Stimulated activated CD4-positive, alpha-beta T cell treated with anti-CD3 and anti-CD28 coated beads, Interleukin-1b, Interleukin-23, amount 100 ng/mL, for 1 hour (primary cell): ENCODE measurements around the gene BEST1.
"Not testable (repeated sequence)": the region's sequence is repeated elsewhere in the genome, so short reads cannot be mapped to it uniquely, and the experiment has no call there.

Source experiments
- DNase-seq, 2 donors: peaks; one replicate each; pipeline ENCODE4 v3.0.0-alpha.2; 2020; ENCODE audit warnings: low read depth in 2 of 2

The BEST1 gene

DNA sequence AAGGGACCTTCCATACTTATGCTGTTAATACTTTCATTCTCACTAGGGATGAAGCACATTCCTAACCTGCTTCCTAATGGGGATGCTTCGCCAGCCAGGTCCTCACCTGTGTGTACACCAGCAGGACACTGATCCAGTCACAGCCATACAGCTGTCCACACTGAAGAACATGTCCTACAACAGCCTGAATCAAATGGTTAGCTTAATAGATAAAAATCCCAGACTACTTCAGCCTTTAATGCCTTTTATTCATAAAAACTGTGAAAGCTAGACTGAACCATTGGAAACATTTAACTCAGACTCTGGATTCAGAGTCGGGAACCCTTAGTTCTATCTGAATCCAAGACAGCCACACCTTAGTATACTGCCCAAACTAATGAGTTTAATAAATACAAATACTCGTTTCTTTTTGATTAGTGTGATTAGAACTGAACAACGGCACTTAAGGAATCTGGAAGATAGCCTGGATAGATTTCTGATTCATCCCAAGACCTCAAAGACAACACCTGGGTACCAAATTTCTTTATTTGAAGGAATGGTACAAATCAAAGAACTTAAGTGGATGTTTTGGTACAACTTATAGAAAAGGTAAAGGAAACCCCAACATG is 14.0 kb downstream of the BEST1 start:
- no peak for DNase-seq

DNA sequence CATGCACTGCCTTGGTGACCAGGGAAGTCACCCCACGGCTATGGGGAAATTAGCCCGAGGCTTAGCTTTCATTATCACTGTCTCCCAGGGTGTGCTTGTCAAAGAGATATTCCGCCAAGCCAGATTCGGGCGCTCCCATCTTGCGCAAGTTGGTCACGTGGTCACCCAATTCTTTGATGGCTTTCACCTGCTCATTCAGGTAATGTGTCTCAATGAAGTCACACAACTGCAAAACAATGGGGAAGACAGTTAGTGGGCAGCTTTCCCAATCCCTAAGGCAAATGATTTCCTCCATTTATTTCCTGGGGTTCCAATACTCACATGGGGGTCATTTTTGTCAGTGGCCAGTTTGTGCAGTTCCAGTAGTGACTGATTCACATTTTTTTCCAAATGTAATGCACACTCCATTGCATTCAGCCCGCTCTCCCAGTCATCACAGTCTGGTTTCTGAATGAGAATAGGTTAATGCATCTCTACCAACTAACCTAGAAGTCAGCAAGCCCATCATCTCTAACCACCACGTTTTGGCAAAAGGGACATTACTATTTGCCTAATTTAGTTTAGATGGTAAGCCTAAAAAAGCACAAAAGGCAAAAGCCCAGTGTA is 14.6 kb downstream of the BEST1 start:
- DNase-seq: not testable (repeated sequence)

DNA sequence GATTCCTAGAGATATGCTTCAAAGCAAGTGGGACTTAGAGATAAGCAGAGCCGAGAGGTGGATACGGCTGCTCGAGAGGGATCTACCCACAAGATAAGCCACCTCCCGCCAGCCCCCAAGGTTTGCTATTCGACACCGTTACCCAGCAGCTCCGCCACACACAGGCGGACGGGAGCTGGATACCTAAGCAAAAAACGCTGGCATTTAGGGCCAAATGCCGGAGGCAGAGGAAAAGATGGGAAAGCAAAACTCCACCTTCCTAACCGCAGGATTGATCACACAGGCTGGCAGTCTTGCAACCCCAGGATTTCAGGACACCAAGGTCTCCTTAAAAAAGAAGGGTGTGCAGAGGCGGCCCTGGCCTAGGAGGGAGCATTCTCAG is 16.6 kb downstream of the BEST1 start:
- DNase-seq: no peak

DNA sequence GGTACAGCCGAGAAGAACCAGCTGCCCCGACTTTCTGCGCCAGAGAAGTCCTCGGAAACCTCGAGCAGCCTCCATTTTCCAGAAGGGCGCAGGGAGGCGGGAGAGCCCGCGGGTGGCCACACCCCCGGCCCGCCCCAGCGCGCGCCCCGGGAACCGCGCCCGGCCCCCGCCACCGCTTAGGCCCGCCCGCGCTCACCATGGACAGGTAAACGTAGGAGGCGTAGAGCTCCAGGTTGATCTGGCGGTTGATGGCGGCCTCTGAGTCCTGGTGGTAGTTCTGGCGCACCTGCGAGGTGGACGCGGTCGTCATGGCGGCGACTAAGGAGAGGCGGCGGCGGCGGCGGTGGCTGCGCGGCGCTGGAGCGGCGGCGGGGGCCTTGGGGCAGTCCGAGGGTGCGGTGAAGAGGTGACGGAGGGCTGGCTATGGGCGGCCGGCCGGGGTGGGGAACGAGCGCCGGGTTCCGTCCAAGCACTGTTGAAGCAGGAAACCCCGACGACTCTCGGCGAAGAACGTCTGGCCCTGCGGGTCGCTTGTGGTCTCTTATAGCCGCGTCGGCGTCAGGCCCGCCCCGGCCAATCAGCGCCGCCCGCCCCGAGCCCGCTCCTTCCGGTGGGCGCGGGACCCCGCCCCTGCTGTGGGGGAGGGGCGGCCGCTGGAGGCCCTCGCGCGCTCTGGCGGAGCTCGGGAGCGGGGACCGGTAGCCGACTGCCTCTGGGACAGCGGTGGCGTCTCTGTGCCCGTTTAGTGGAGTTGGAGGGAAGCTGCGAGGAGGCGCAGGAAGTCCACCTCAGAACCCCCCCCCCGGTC is 17.2 kb downstream of the BEST1 start, which contains the start of gene FTH1:
Gene FTH1 (minus strand): TSS at position 519 of the 808 bp plus-strand sequence. CDS start 209 bp downstream, at position 310.
- DNase-seq: peak; percentile 68 to 85

DNA sequence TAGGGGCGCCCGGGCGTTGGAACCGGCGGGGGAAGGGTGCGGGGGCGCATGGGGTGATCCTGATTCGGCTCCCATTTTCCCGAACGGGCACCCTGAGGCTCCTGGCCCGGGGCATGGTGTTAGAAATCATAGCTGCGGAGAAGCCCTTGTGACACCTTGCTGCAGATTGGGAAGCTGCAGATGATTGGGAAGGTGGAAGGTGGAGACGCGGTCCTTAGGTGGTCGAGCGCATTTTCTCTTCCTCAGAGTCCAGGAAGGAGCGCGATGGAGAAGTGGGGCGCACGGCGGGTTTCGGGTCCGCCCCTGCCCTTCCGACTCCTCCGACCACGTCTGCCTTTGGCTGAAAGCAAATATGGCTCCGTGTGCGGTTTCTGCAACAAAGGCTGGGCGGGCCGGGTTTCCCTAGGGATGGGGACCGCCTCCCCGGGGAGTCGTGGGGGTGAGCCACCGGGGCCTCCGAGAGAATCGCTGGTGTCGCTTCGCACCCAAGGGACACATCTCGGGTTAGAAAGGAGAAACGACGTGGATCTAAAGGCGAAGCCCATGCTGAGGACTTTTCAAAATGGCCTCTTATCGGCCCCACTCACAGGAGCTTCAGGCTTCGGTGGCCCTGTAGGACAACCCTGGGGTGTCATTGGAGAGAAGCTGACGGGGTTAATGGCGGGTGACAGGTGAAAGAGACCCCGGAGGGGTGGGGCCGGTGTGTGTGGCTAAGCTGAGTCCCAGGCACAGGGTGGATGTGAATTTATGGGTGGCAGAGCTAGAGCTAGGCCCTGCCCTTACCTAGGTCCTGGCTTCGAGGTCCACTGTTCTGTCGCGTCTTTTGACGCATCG is 18.0 kb downstream of the BEST1 start:
- no peak for DNase-seq

DNA sequence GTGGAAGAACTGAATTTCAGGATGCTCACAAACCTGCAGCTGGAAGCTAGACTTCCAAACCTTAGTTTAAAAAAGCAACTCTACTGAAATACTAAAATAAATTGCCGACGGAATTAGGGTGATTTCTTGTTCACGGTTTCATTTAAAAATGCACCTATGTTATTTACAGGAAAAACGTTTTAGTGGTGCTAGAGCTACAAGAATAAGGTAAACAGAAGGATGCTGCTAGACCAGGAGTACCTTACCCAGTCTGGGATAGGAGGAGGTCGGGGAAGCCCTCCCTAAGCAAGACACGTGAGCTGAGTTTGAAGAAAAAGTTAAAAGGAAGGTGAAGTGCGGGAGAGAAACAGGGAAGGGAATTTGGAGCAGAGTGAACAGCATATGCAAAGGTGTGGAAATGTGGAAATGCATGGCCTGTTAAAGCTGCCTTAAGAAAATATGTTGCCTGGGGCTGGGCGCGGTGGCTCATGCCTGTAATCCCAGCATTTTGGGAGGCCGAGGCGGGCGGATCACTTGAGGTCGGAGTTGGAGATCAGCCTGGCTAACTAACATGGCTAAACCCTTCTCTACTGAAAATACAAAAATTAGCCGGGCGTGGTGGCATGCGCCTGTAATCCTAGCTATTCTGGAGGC is 18.7 kb downstream of the BEST1 start:
- no peak for DNase-seq

DNA sequence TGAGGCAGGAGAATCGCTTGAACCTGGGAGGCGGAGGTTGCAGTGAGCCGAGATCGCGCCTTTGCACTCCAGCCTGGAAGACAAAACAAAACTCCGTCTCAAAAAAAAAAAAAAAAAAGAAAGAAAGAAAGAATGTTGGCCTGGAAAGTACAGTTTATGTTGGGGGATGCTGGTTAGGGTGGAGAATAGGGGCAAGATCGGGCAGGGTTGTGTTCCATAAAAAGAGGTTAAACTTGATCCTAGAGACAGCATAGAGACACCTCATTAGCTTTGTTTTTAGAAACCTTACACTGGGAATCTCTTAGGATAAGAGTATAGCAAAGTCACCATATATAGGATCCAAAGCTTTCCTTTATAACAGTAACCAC is 19.2 kb downstream of the BEST1 start:
- DNase-seq: no peak

DNA sequence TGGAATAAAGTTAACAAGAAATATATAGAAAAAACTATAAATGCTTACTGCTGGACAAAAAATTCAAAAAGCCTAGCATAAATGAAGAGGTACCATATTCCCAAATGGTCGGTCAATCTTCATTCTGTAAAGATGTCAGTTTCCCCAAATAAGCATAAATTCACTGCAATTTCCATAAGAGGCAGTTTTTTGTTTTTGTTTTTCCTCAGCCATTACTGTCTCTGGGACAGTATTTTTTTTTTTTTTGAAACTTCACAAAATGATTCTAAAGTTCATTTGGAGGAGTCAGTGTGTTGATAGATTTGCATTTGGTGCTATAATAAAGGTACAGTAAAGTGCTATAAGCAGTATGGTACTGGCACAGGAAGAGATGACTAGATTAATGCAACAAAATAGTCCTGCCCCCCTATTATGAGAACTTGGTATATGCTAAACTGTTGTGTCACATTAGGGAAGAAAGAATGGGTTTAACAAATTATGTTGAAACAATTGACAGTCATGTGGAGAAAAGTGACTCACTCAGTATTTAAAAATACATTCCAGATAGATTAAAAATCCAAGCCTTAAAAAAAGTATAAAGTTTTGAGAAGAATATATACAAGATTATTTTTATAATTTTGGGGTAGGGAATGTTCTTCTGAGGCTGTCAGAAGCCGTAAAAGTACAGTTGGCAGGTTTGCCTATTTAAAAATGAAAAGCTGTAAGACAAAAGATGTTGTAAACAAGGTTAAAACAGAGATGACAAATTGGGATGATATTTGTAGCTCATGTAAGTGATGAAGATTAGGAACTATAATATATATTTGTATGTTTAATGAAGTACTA is 19.9 kb downstream of the BEST1 start:
- no peak for DNase-seq

DNA sequence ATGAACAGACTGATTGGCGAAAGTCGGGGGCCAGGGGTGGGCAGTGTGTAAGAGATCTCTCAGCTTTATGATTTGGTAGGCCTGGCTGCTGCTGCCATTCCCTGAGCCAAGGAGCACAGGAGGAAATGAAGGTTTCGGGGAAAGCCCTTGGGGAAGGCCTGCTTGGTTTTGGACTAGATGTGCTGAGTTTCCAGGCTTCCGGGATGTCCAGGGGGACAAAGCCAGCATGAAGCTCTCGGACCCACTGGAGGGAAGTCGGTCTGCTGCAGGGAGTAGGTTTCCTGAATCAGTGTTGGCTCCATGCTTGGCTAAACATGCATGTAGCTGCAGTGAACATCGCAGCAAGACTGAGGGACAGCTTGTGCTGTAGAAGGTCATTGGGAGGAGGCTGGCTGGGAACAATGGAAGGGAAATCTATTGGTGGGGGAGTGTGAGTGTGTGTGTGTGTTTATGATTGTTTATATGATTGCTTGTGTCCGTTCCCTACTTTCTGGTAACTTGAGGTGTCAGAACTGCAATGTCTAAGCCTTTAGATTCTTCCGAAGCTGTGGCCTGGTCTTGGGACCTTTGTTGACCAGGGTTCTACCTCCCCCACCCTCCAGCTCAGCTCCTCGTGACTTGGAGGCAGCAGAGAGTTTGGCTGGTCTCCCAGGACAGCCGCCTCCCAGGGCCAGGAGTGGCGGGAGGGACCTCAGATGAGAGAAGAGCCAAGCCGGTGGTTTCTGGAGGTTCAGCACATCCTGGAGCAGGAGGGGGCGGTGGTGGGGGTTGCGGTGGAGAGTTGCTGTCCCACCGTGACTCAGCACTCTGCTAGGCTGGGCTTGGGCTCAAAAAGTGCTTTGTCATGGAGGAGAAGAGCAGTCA is 21.3 kb downstream of the BEST1 start:
- DNase-seq: no peak

DNA sequence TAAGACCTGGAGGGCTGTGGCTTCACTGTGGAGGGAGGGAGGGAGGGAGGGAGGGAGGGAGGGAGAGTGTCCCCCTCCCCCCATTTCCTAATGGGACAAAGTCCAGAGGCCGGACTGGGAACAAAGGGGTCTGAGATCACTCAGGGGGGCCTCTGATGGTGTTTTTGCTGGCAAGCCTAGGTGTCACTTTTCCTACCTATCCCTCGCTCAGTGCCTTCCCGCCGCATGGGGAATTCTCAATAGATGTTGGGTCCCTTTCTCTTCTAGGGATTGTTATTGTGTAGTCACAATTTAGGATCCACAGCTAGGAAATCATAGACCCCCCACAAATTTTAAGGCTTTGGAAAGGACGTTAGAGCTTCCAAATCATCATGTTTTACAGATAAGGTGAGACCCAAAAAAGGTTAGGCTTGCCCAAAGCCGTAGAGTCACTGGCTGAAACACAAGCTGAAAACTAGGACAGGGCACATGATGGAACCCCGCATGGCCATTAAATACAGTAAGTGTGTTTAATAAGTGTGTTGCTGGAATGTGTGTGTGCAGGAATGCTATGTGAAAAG is 22.0 kb downstream of the BEST1 start:
- DNase-seq: no peak

DNA sequence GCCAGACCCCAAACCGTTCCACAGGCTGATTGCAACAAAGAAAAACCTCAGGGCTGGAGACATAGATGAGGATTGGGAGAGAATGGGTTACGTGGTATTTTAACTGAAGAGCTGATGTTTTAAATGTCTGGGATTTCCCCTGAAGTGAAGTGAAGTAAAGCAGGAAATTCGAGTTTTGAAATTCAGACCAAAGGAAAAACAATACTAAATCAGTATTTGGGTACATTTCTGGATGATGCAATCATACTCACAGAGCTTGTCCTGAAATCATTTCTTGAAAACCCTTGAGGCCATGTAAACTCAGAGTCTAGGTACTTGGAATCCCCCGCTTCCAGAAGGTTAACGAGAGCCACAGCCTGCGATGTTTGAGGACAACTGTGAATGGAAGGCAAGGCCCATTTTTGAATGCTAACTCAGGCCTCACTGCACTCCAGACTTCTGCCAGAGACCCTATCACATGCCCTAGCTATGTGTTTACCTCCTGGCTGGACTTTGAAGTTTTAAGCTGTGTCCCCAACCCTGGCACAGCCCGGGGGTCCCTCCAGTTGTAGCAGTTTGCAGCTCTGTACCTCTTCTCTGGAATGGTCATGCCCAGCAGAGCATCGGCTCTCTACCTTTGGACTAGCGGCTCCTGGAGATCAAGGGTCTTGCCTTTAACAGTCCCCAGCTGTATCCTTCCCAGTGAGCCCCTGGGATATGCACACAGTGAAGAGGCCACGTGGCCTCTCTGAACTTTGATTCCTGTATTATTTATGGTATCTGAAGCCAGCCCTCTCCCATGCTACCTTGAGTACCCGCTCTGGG is 22.7 kb downstream of the BEST1 start:
- no peak for DNase-seq

DNA sequence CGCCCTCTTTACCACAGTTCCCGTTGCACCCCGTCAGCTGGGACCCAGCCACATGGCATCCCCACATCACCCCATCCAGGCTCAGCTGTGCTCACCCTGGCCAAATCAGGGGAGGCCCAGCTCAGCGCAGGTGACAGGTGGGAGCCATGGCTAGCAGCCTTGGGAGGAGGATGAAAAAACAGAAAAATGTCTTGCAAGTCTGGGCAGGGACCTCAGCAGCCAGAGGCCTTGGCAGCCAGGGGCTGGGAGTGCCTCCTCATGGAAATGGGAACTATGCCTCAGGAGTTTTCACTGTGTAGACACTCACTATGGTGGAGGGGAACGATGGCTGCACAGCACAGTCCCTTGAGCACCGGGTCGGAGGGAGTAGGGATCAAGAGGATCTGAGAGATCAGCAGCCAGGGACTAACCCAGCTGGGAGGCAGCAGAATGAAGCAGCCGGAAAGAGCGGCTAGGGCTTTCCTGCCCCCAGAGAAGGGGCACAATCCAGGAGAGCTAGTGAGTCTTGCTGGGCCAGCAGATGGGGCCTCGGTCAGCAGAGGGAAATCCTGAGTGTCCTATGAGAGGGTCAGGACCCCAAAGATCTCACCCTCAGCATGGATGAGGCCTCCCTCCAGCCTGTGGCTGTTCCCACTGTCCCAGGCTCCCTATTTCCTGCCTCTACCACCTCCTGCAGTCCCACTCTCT is 23.5 kb downstream of the BEST1 start:
- DNase-seq: no peak

DNA sequence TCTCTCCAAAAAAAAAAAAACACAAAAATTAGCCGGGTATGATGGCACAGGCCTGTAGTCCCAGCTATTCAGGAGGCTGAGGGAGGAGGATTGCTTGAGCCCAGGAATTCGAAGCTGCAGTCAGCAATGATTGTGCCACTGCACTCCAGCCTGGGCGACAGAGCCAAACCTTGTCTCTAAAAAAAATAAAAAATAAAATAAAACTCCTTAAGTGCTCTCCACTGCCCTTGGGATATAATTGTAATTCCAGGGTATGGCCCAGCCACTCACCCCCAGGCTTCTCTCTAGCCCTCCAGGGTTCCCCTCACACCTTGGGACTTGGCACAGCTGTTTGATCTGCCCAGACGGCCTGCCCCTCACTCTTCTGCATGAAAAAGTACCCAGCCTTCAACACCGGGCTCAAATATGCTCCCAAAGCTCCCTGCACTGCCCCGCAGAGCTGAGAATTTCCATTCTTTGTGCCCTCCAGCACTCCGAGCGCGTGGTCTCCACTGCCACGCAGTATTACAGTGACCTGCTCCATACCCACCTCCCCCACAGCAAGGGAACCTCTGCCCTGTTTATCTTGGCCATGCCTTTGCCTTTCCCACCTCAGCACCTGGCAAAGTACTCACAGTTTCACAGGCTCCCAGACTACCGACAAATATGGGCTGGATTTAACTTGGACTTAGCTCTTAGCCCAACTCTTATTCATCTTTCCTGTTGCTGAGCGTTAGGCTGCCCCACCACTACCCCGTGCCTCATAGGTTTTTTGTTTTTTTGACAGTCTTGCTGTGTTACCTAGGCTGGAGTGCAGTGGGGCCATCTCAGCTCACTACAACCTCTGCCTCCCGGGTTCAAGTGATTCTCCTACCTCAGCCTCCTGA is 24.8 kb downstream of the BEST1 start:
- no peak for DNase-seq

DNA sequence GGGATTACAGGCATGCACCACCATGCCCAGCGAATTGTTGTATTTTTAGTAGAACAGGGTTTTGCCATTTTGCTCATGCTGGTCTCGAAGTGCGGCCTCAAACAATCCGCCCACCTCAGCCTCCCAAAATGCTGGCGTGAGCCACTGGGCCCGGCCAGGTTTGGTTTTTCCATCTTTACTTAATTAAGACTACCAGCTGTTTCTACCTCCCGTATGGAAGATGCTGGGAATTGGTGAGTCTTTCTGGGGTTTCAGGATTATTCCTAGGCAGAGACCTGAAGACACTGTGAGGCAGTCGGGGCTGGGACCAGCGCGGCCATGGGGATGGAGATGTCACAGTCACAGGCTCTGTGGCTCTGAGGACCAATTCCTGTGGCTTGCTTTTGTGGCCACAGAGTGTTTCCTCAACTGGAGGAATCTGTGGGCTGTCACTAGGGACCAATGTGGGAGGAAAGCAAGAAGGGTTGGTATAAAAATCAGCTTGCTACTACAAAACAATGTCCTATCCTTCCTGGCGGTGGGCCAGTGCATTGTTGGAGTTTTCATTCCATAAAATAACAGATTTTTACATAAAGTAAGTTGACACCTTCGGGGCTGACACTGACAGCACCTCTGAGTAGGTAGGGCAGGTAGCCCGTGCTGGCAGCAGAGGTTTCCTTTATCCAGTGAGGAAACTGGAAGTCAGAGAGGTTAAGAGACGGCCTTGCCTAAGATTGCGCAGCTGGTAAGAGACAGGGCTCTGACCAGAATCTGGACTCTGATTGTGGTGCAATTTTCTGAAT is 25.7 kb downstream of the BEST1 start:
- no peak for DNase-seq

DNA sequence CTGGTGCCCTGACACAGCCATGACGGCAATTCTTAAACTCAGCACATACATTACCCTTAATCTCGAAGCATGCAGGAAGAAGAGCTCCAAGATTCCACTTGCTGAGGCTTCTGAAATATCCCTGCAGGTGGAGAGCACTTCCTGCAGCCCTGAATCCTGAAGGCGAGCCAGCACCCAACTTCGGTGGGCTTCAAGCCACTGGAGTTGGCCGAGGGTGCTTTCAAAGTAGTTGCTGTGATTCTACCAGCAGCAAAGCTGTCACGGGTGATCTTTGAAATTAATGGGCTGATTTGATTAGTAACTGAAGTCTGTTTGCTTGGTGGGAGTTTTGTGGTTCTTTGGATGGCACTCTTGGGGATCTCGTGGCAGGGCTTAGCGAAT is 26.3 kb downstream of the BEST1 start:
- DNase-seq: no peak

DNA sequence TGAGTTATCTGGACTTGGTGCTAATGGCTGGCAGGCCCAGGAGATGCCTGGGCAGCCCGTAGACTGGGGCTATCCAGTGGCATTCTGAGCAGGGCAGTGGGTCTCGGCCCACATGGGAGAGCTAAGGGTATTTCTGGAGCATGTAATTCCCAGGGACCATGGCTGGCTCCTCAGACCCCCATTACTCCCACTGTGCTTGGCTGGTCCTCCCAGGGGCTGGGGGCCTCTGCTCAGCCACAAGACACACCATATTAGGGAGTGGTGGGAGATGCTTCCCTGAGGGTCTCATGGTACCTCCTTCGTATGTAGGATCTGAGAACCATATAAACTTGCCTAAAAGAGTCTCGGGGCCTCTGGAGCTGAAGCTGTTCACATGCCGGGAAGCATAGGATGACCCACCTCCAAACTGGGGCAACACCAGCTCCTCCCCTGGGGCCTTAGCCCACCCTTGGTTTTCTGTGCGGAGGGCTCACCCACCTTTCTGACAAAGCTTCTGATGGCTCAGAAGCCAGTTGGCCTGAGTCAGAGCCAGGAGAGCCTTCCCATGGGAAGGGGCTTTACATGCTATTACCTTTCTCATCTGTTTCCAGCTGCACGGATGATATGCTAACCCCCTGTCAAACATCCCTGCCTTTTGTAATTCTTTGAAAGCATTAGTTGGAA is 26.8 kb downstream of the BEST1 start:
- DNase-seq: no peak
